Large intestine (tissue), 3 donors: ENCODE data around the gene CCBE1. TPM values are rescaled to one million over a fixed set of nuclear protein-coding genes. Genes with fewer than 3 reads are reported as not detected.

Source experiments
- DNase-seq, 2 donors: peaks; one replicate each; pipeline versions ENCODE4 v3.0.0 to v3.0.0-alpha.2; 2013
- H3K27ac ChIP-seq: one replicate; pipeline ENCODE4 v1.5.1; 2013; ENCODE audit warnings: low read length
- H3K27me3 ChIP-seq: 2 replicates; pipeline ENCODE4 v1.6.1; 2013; ENCODE audit warnings: low read length; ENCODE audit not compliant: control insufficient read depth, insufficient read depth
- H3K36me3 ChIP-seq: 2 replicates; pipeline ENCODE4 v1.6.1; 2013; ENCODE audit warnings: low read length; ENCODE audit not compliant: control insufficient read depth, insufficient read depth
- H3K4me1 ChIP-seq: one replicate; pipeline ENCODE4 v1.6.1; 2013; ENCODE audit warnings: low read length; ENCODE audit not compliant: control insufficient read depth, insufficient read depth
- H3K4me3 ChIP-seq: one replicate; pipeline ENCODE4 v1.5.1; 2013; ENCODE audit warnings: low read length
- H3K9me3 ChIP-seq: one replicate; pipeline ENCODE4 v1.6.1; 2013; ENCODE audit warnings: mild to moderate bottlenecking, low read depth, low read length, moderate library complexity; ENCODE audit not compliant: control insufficient read depth
- WGBS: methylation state at CpG from one replicate; pipeline ENCODE4 v1.1.5; 2013; ENCODE audit warnings: low lambda C conversion rate; ENCODE audit not compliant: insufficient coverage; 5-methylcytosine and 5-hydroxymethylcytosine counted together
- polyA plus RNA-seq: library from polyadenylated mRNA; unstranded; fragments of 120-200 nt; gene quantifications from one replicate; pipeline ENCODE4 v1.2.1, GENCODE V29; 2013

CCBE1 gene
- polyA plus RNA-seq, 1 donor, result 2.5 TPM

GRCh38 chr18:59685501-59685900 lies 11.7 kb downstream of the CCBE1 start:
- Histone ChIP-seq H3K36me3 (no peaks in the 10 kb centered on the region), H3K9me3 (no peaks in the 10 kb centered on the region), H3K27me3 (peaks cover 36% of the 10 kb centered on the region), H3K27ac (no peak overlapping the region), H3K4me3 (no peak overlapping the region), H3K4me1 (no peaks in the 10 kb centered on the region)
- no CpG with 5 or more reads among the region's 4 CpGs for WGBS
- no peak for DNase-seq

- Histone ChIP-seq H3K4me1 (no peaks in the 10 kb centered on the region), H3K9me3 (no peaks in the 10 kb centered on the region), H3K36me3 (no peaks in the 10 kb centered on the region), H3K4me3 (no peak overlapping the region), H3K27ac (no peak overlapping the region), H3K27me3 (peaks cover 35% of the 10 kb centered on the region)
- DNase-seq, result no peak
- 60% methylated on average over 2 of the region's 2 CpGs for whole genome bisulfite sequencing
Observed at GRCh38 chr18:59684777-59685176, 12.4 kb downstream of the CCBE1 start.

- Histone ChIP-seq H3K36me3 (no peaks in the 10 kb centered on the region), H3K27ac (no peak overlapping the region), H3K4me1 (no peaks in the 10 kb centered on the region), H3K27me3 (peaks cover 23% of the 10 kb centered on the region), H3K4me3 (no peak overlapping the region), H3K9me3 (no peaks in the 10 kb centered on the region)
- DNase-seq, result no peak
- WGBS, result 0% methylated on average over 1 of the region's 6 CpGs
Observed at GRCh38 chr18:59681521-59682004, 15.7 kb downstream of the CCBE1 start.

- H3K36me3 ChIP-seq, result no peaks in the 10 kb centered on the region
- no peaks in the 10 kb centered on the region for H3K9me3 ChIP-seq
- H3K27me3 ChIP-seq, result peaks cover 21% of the 10 kb centered on the region
- no peak overlapping the region for H3K4me3 ChIP-seq
- H3K4me1 ChIP-seq, result no peaks in the 10 kb centered on the region
- DNase-seq, result no peak
- H3K27ac ChIP-seq, result no peak overlapping the region
- WGBS, result no CpG with 5 or more reads among the region's 5 CpGs
Observed at GRCh38 chr18:59681051-59681450, 16.2 kb downstream of the CCBE1 start.

GRCh38 chr18:59675346-59675745 lies 21.9 kb downstream of the CCBE1 start:
- no peaks in the 10 kb centered on the region for H3K9me3 ChIP-seq
- no peak overlapping the region for H3K4me3 ChIP-seq
- no peak overlapping the region for H3K27ac ChIP-seq
- DNase-seq, result no peak
- no peaks in the 10 kb centered on the region for H3K4me1 ChIP-seq
- peaks cover 2% of the 10 kb centered on the region for H3K27me3 ChIP-seq
- no peaks in the 10 kb centered on the region for H3K36me3 ChIP-seq
- WGBS, result no CpG with 5 or more reads among the region's 2 CpGs

GRCh38 chr18:59674903-59675270 lies 22.3 kb downstream of the CCBE1 start:
- Histone ChIP-seq H3K36me3 (no peaks in the 10 kb centered on the region), H3K4me3 (no peak overlapping the region), H3K27ac (no peak overlapping the region), H3K4me1 (no peaks in the 10 kb centered on the region), H3K9me3 (no peaks in the 10 kb centered on the region), H3K27me3 (no peaks in the 10 kb centered on the region)
- DNase-seq, result no peak
- WGBS, result no CpG with 5 or more reads among the region's 1 CpG

- no peak for DNase-seq
- WGBS, result 60% methylated on average over 1 of the region's 6 CpGs
- Histone ChIP-seq H3K9me3 (no peaks in the 10 kb centered on the region), H3K36me3 (no peaks in the 10 kb centered on the region), H3K4me3 (no peak overlapping the region), H3K4me1 (no peaks in the 10 kb centered on the region), H3K27me3 (no peaks in the 10 kb centered on the region), H3K27ac (no peak overlapping the region)
Observed at GRCh38 chr18:59674186-59674902, 22.9 kb downstream of the CCBE1 start.

GRCh38 chr18:59672235-59672711 lies 24.9 kb downstream of the CCBE1 start:
- no peak for DNase-seq
- no peaks in the 10 kb centered on the region for H3K4me1 ChIP-seq
- no CpG with 5 or more reads among the region's 1 CpG for WGBS

GRCh38 chr18:59671551-59671950 lies 25.7 kb downstream of the CCBE1 start:
- no peak for DNase-seq
- Histone ChIP-seq H3K36me3 (no peaks in the 10 kb centered on the region), H3K27me3 (no peaks in the 10 kb centered on the region), H3K4me1 (no peaks in the 10 kb centered on the region), H3K4me3 (no peak overlapping the region), H3K9me3 (no peaks in the 10 kb centered on the region), H3K27ac (no peak overlapping the region)
- WGBS, result no CpG with 5 or more reads among the region's 1 CpG

More at GRCh38 chr18:59672235-59672711, 24.9 kb downstream of the CCBE1 start:
- Histone ChIP-seq H3K9me3 (no peaks in the 10 kb centered on the region), H3K27me3 (no peaks in the 10 kb centered on the region), H3K4me3 (no peak overlapping the region), H3K36me3 (no peaks in the 10 kb centered on the region), H3K27ac (no peak overlapping the region)

GRCh38 chr18:59669872-59670657 lies 27.2 kb downstream of the CCBE1 start:
- H3K4me1 ChIP-seq, result no peaks in the 10 kb centered on the region
- no peak for DNase-seq
- no CpG with 5 or more reads among the region's 6 CpGs for WGBS
- H3K4me3 ChIP-seq, result no peak overlapping the region
- H3K9me3 ChIP-seq, result no peaks in the 10 kb centered on the region
- H3K27ac ChIP-seq, result no peak overlapping the region
- peaks cover under 1% of the 10 kb centered on the region for H3K27me3 ChIP-seq
- H3K36me3 ChIP-seq, result no peaks in the 10 kb centered on the region
